HG03558 (cell line): ENCODE measurements around the gene FOXM1.

Experiments used
- ATAC-seq: cut with Tn5 transposase; IDR thresholded peaks from one replicate; pipeline ENCODE4 v1.9.1; 2021; ENCODE audit warnings: moderate number of reproducible peaks; ENCODE audit not compliant: unreplicated experiment; ENCODE audit errors: extremely low read depth

Gene FOXM1

GRCh38 chr12:2841056-2841650, 35.8 kb downstream of the FOXM1 start:
- ATAC-seq = no peak

- ATAC-seq = no peak
Observed at GRCh38 chr12:2836574-2836973, 40.4 kb downstream of the FOXM1 start.

GRCh38 chr12:2835691-2836403, 41.1 kb downstream of the FOXM1 start:
- ATAC-seq = no peak

GRCh38 chr12:2834581-2835491, 42.1 kb downstream of the FOXM1 start, which contains the start of gene NRIP2:
TSS of gene NRIP2 (minus strand) at chr12:2835035. CDS start at chr12:2834983, 52 bp downstream.
- ATAC-seq = no peak

- ATAC-seq = no peak
Observed at GRCh38 chr12:2833810-2834209, 43.2 kb downstream of the FOXM1 start.

GRCh38 chr12:2833327-2833726, 43.6 kb downstream of the FOXM1 start:
- ATAC-seq = no peak

- ATAC-seq = no peak
Observed at GRCh38 chr12:2832550-2833127, 44.3 kb downstream of the FOXM1 start.

GRCh38 chr12:2829275-2829674, 47.7 kb downstream of the FOXM1 start:
- no peak for ATAC-seq

- no peak for ATAC-seq
Observed at GRCh38 chr12:2826721-2827515, 50.1 kb downstream of the FOXM1 start.

- ATAC-seq = no peak
Observed at GRCh38 chr12:2826036-2826435, 50.9 kb downstream of the FOXM1 start.

GRCh38 chr12:2825132-2825531, 51.8 kb downstream of the FOXM1 start:
- no peak for ATAC-seq

- ATAC-seq = no peak
Observed at GRCh38 chr12:2824541-2824940, 52.4 kb downstream of the FOXM1 start.

GRCh38 chr12:2823483-2823882, 53.5 kb downstream of the FOXM1 start:
- ATAC-seq = no peak

- ATAC-seq = no peak
Observed at GRCh38 chr12:2820432-2820831, 56.5 kb downstream of the FOXM1 start.

GRCh38 chr12:2819810-2820209, 57.2 kb downstream of the FOXM1 start:
- ATAC-seq = no peak

GRCh38 chr12:2813214-2814185, 63.5 kb downstream of the FOXM1 start:
- no peak for ATAC-seq

GRCh38 chr12:2812290-2813213, 64.4 kb downstream of the FOXM1 start, which contains the start of gene ITFG2:
TSS of gene ITFG2 (plus strand) at chr12:2812668. CDS start at chr12:2812761, 93 bp downstream.
- peak; percentile 79 for ATAC-seq

GRCh38 chr12:2811801-2812200, 65.2 kb downstream of the FOXM1 start:
- no peak for ATAC-seq
